IPS-NIHi11 (cell line): Measurements from ENCODE around the gene EBF4.

Experiments
- DNase-seq: peaks from one replicate; pipeline ENCODE4 v3.0.0; 2012; ENCODE audit warnings: mixed read lengths, low spot score

Gene EBF4

GRCh38 chr20:2692036-2692885, at the start of gene EBF4:
EBF4 (plus strand) TSS chr20:2692780; CDS start chr20:2693646, 866 bp downstream.
- DNase-seq: peak; percentile 95

GRCh38 chr20:2643708-2644107, 48.9 kb upstream of the EBF4 start:
- no peak for DNase-seq

DNA sequence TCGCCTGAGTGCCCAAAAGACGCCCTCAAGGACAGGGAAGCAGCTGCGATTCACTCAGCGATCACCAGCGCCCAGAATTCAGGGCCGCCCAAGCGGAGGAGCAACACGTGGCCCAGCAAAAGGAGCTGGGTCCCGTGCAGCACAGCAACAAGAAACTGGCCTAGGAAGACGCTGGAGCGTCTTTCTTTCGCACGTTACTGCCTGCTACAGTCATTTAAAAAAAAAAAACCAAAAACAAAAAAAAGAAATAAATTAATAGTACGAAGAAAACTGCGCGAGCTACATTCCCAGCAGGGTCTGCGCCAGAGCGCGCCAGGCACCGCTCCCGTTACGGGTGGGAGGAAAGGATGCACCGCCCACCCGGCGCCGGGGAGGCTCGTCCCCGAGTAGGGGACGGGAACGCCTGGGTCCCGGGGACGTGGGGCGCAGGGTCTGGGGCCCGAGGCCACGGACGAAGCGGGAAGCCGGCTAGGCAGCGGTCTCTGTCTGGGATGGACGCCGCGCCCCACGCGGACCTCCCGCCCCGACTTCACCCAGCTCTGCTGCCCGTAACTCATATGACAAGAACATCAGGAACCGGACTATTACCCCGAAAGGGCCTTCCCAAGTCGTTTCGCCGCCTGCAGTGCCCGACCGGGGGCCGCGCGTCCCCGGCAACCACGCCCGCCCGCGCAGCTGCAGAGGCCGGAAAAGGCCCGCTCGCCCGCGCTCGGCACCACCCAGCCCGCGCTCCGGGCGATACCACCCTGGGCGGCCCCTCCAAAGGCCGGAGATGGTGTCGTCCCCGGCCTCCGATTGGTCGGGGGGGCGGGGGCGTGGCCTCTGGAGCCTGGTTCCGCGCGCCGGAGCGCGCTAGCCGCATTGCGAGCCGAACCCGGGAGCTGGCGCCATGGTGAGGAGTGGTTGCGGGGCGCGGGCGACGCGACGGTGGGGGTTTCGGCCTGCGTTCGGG, 40.5 kb upstream of the EBF4 start, which contains the start of gene NOP56:
TSS of gene NOP56 (plus strand) at position 861 of the 952 bp plus-strand sequence. CDS start at position 890, 29 bp downstream.
- DNase-seq: peak; percentile 97

- DNase-seq: peak; percentile 55
Measured at GRCh38 chr20:2652724-2653555, 39.6 kb upstream of the EBF4 start.

DNA sequence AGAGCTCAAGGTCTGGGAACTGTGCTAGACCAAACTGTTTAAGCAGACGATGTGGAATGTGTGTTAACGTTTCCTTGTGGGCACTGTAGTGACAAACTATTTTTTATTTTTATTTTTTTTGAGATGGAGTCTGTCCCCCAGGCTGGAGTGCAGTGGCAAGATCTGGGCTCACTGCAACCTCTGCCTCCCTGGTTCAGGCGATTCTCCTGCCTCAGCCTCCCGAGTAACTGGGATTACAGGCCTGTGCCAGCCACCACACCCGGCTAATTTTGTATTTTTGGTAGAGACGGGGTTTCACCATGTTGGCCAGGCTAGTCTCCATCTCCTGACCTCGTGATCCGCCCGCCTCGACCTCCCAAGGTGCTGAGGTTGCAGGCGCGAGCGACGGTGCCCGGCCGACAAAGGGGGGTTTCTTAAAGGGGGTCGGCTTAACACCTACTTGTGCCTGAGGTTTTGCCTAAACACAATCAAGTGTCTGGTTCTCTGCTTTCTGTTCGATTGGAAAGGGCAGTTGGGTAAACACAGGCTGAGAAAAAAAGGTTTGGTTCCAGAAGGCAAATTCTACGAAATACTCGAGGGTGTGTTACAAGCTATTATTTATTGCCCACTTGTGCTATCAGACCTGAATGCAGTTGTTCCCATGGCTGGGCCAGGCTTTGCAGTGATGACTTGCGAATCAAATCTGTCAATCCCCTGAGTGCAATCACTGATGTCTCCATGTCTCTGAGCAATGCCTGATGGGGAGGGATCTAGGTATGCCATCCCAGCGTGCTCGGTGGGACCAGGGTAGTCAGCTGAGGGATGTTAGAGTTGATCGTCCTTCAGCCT, 38.8 kb upstream of the EBF4 start:
- no peak for DNase-seq

GRCh38 chr20:2654384-2654822, 38.2 kb upstream of the EBF4 start:
- DNase-seq: no peak

DNA sequence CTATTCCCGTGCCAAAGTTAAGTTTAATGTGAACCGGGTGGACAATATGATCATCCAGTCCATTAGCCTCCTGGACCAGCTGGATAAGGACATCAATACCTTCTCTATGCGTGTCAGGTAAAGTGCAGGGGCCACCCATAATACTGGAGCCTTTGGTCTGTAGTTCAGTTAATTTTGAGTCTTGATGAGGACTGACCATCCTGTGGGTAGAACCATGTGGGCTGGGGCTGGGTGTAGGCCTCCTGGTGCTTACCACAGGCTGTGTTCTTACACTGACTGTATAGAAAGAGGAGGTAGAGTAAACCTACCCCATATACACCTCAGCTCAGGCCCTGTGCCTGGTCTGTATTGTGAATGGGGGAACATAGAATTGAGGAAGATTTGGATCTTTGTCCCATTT, 37.7 kb upstream of the EBF4 start:
- DNase-seq: no peak

- no peak for DNase-seq
Measured at GRCh38 chr20:2655331-2656116, 37.1 kb upstream of the EBF4 start.

DNA sequence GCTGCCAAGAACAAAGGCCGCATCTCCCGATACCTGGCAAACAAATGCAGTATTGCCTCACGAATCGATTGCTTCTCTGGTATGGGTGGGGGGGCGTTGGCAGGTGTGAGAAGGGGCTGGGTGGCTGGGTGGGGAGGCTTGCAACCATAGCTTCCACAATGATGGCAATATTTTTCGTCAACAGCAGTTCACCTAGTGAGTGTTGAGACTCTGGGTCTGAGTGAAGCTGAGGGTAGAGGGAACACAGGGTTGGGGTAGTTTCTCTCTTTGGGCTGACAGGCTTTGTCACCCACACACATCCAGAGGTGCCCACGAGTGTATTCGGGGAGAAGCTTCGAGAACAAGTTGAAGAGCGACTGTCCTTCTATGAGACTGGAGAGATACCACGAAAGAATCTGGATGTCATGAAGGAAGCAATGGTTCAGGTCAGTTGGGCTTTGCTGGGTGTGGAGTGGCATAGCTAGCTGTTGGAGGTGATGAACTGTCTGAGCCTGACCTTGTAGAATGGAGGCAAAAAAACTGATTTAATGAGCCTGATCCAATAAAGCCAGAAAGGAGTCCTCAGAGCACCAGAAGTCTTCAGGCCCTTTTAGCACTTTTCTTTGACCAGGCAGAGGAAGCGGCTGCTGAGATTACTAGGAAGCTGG, 36.0 kb upstream of the EBF4 start:
- DNase-seq: no peak

DNA sequence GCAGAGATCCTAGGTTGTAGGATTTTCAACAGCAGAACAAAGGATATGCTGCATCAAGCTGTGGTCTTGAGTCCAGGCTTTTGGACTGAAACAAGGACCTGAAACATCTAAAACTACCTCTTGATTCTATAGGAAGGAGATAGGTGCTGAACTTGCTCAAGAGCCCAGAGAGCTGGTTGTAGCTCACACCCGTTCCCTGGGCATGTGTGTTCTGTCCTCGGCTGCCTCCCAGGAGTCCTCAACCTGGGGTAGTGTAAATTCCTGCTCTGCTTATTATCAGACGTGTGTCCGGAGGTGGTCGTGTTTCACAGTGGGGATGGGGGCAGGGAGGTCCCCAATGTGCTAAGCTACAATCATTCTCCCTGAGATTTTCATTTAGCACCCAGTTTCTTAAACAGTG, 35.3 kb upstream of the EBF4 start:
- no peak for DNase-seq

- DNase-seq: no peak
Measured at GRCh38 chr20:2657674-2658073, 34.9 kb upstream of the EBF4 start.

DNA sequence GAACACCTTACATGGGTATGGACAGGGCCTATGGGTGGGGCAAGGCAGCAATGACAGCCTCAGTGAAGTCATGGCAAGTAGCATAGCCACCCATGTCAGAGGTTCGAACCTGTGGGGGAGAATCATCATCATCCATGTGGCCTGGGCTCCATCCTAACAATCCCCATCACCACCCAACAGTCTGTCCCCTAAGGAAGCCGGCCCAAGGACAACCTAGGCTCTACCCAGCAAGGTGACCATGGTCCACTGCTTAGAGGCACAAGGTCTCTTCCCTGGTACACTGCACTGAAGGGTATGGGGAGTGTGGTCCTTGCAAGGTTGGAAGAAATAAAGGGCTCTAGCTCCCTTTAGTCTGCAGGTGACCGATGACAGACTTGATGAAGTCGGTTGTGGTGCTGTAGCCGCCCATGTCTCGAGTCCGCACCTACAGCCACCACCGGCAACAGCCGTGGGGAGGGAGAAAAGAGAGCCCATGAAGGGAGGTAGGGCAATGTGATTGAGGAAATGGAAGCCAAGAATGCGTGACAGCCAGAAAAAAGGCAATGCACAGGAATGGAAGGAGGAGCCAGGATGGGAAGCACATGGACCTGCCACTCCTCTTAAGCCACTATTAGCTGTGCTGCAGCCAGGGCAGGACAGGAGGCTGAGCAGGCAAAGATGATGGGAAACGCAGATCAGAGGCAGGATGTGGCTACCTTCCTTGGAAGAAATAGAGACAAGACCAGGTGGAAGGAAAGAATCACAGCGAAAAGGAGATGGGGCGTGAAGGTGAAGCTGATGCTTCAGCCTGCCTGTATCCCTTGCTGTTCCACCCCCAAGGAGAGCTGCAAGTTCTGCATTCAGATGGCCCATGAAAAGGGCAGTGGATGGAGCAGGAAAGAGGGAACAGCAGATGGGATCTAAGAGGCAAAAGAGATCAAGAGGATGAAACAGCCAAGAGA, 33.9 kb upstream of the EBF4 start:
- DNase-seq: no peak

DNA sequence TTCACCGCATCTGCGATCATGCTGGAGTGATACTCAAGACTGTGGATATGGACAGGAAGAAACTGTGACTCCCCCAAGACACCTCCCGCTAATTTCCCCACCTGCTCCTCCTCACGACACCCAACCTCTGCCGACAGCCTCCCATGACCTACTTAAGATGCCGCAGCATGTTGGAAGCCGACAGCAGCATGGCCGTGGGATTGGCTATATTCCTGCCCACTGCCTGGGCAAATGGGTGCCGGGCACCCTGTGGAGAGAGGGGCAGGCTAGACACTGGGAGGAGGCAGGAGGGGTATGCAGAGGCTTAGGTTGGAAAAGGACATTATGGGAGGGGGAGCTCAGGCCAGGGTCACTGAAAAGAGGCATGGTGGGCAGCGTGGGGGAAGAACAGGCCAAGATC, 33.0 kb upstream of the EBF4 start:
- no peak for DNase-seq

GRCh38 chr20:2663364-2663886, 29.2 kb upstream of the EBF4 start:
- DNase-seq: no peak

DNA sequence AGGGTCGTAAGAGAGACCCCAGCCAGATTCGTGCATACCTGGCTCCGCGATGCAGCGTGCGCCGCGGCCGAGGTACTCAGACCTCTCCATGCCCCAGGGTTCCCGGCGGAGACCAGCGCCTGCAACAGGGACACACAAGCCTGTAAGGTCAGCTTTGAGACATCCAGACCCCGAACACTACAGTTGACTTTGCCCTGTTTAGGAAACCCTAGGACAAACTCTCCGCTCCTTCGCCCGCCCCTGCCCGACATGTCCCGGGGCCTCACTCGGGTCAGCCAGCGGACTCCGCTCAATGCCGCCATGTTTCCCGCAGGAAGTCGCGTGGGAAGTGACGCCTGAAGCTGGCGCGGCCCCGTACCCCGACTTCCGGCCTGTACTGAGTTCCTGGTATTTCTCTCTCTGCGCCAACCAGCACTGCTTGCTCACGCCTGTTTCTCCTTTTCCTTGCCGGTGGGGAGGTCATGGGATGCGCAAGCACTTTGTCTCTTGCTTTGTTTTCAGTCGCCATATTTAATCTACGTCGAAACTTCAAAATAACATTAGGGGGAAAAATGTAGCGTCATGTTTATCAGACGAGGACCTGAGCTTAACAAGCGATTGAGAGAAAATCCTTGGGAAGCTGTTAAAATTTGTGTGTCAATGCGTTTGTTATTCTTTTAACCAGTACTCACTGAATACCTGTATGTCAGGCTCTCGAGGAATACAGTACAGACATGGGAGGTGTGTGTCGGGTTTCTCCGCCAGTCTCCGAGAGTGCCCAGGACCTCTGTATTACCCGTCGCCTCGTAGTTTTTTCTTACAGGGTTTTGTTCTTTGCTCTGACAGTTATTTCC, 28.5 kb upstream of the EBF4 start, which contains the start of gene IDH3B:
TSS of gene IDH3B (minus strand) at position 330 of the 833 bp plus-strand sequence. CDS start at position 302, 28 bp downstream.
- DNase-seq: peak; percentile 95

DNA sequence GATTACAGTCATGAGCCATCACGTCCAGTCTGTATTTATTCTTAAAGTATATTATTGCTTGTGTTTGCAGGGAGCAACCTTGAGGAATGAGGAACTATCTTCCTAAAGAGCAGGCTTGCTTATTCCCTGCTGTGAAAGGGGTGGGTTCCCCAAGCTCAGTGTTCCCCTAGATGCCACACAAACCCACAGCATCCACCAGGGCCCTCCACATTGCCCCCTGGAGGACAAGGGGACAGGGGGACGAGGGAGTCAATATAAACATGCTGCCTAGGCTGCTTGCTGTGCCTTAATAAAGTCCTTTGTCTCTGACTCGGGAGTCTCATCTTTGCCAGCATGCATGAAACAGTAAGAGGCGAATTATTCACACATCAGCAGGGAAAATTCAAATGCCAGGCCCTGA, 20.6 kb upstream of the EBF4 start:
- DNase-seq: peak; percentile 39

- DNase-seq: no peak
Measured at GRCh38 chr20:2672446-2672845, 20.1 kb upstream of the EBF4 start.
